Effector CD8-positive, alpha-beta T cell (primary cell): Measurements from ENCODE around the gene CIRBP.

Experiments
- DNase-seq: peaks from one replicate; lab custom pipeline; 2025; lab: John Stamatoyannopoulos, UW
- total RNA-seq, 4 experiments: gene quantifications; one replicate each; lab custom pipeline; 2026; lab: John Stamatoyannopoulos, UW

Gene CIRBP
- 274 to 353 (median 334) reads per million in 4 experiments for total RNA-seq

GRCh38 chr19:1269065-1269477, at the start of gene CIRBP:
Gene CIRBP, plus strand, starts transcription at chr19:1269332. Its CDS starts 1,602 bp downstream, at chr19:1270934.
- peak; percentile 98 for DNase-seq

- DNase-seq: no peak
Observed at GRCh38 chr19:1219786-1220476, 49.2 kb upstream of the CIRBP start.

GRCh38 chr19:1220477-1220930, 48.6 kb upstream of the CIRBP start:
- DNase-seq: no peak

DNA sequence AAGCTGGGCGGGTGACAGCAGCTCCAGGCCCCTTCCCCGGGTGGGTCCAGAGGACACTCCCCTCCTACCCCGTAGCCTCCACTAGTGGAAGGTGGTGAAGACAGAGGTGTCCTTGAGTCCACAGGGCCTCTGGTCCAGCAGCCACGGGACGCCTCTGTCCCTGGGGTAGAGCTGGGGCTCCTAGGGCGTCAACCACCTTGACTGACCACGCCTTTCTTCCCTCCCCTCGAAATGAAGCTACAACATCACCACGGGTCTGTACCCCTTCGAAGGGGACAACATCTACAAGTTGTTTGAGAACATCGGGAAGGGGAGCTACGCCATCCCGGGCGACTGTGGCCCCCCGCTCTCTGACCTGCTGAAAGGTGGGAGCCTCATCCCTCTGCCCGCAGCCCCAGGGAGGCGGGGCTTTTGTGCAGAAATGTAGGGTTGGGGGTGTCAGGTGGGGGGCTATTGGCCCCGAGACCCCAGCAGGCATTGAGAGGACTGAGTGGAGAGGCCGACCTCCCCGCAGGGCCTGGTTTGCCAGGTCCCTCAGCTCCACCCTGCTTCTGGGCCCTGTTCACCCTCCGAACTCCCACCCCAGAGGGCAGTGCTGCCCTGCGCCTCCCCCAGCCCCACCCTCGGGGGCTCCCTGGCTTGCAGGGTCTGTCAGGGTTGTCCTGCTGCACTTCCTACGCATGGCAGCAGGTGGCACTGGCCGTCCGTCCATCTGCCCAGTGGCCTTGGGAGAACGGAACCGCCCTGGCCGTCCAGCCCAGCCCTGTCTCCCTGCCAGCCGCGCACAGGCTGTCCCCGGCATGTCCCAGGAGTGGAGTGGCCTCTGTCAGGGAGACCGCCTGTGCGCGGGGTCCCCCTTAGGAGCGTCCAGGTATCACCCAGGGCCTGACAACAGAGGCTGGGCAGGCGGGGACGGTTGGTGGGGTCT, 47.9 kb upstream of the CIRBP start:
- no peak for DNase-seq

GRCh38 chr19:1221904-1222255, 47.3 kb upstream of the CIRBP start:
- DNase-seq: no peak

DNA sequence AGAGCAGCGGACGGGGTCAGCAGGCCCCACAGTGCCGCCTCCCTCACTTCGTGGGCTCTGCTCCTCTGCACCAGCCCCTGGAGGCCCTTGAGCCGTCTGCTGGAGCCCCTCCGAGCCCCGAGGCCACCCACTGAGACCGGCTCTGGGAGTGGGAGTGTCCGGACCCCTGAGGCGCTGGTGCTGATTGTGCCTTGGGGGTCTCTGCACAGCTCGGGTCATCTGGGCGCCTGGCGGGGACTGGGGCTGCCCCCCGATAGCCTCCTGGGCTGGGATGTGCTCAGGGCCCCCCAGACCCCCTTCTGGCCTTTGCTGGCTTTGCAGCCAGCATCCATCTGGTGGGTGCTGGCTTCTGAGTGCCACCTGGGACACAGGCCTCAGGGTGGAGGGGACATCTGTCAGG, 46.7 kb upstream of the CIRBP start:
- DNase-seq: no peak

DNA sequence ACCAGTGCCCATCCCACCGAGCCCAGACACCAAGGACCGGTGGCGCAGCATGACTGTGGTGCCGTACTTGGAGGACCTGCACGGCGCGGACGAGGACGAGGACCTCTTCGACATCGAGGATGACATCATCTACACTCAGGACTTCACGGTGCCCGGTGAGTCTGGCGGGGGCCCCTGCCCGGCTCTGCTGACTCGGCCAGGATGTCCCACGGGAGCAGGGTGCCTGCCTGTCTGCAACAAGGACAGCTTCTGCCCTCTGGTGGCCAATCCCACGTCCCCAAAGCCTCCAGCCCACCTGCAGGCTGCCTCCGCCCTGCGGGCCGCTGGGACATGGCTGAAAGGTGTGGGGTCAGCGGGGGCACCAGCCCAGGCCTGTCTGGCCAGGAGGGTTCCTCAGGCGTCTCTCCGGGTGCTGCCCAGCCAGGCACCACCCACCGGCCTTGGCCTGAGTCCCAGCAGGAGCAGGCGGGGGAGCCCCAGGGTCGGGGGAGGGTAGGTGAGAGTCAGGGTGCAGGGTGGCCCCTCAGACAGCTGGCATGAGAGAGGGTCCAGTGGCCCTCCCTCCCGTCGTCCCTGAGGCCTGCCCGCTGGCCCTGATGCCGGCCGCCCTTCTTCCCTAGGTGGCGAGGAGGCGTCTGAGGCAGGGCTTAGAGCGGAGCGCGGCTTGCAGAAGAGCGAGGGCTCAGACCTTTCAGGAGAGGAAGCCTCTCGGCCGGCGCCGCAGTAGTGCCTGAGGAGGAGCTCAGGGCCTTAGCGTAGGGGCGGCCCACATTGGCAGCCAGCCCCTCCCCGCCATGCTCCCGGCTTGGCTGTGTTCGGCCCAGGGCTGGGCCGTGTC, 45.9 kb upstream of the CIRBP start:
- DNase-seq: no peak

- DNase-seq: no peak
Observed at GRCh38 chr19:1224047-1224825, 44.9 kb upstream of the CIRBP start.

DNA sequence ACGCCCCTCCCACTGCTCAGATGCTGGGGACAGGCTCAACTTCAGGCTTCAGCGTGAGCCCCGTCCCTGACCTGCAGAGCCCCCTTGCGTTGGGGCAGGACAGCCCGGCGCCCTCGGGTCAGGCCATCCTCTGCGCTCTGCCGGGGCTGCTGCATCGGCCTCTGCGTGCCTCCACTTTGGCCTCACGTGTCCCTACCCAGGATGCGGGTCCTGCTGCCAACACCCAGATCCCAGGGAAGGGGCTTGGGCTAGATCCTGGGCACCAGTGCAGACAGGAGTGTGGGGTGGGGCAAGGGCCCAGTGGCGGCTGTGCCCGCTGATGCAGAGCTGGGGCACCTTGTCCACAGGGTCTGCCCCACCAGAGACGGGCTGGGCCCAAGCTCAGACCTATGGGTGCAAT, 44.3 kb upstream of the CIRBP start:
- no peak for DNase-seq

GRCh38 chr19:1225440-1226226, 43.5 kb upstream of the CIRBP start:
- no peak for DNase-seq

DNA sequence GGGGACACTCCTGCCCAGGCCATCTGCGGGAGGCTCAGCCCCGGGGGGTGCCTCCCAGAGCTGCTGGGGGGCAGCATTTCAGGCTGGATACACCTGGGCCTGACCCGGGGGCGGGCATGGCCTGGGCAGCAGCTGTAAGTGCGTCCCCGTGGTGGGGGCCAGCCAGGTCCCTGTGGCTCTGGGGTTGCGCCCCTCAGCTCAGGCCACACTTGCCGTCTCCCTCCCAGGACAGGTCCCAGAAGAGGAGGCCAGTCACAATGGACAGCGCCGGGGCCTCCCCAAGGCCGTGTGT, 43.0 kb upstream of the CIRBP start:
- no peak for DNase-seq

GRCh38 chr19:1226522-1227303, 42.4 kb upstream of the CIRBP start:
- DNase-seq: no peak

- no peak for DNase-seq
Observed at GRCh38 chr19:1227304-1228054, 41.7 kb upstream of the CIRBP start.

DNA sequence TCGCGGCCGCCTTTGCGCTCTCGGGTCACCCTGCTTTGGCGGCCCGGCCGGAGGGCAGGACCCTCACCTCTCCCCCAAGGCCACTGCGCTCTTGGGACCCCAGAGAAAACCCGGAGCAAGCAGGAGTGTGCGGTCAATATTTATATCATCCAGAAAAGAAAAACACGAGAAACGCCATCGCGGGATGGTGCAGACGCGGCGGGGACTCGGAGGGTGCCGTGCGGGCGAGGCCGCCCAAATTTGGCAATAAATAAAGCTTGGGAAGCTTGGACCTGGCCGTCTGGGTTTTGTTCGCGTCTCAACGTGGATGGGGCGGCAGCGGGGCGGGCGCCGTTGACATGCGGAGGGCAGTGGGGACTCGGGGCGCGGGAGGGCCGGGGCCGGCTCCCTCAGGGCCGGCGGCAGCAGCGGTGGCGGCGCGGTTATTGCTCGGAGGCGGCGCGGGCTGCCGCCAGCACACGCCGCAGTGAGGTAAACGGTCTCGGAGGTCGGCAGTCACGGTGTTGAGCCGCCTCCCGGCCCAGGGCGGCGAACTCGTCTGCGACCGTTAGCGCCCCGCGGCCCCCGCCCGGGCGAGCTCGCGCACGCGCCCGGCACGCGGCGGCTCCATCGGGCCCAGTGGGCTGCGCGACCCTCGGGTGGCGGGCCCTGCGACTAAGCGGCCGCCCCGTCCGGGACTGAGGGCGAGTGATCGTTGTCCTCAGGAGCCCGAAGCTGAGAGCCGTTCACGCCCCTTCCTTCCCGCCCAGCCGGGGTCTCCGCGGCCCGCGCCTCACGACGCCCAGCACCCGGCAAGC, 40.8 kb upstream of the CIRBP start:
- no peak for DNase-seq

GRCh38 chr19:1229056-1229923, 39.8 kb upstream of the CIRBP start:
- DNase-seq: no peak

DNA sequence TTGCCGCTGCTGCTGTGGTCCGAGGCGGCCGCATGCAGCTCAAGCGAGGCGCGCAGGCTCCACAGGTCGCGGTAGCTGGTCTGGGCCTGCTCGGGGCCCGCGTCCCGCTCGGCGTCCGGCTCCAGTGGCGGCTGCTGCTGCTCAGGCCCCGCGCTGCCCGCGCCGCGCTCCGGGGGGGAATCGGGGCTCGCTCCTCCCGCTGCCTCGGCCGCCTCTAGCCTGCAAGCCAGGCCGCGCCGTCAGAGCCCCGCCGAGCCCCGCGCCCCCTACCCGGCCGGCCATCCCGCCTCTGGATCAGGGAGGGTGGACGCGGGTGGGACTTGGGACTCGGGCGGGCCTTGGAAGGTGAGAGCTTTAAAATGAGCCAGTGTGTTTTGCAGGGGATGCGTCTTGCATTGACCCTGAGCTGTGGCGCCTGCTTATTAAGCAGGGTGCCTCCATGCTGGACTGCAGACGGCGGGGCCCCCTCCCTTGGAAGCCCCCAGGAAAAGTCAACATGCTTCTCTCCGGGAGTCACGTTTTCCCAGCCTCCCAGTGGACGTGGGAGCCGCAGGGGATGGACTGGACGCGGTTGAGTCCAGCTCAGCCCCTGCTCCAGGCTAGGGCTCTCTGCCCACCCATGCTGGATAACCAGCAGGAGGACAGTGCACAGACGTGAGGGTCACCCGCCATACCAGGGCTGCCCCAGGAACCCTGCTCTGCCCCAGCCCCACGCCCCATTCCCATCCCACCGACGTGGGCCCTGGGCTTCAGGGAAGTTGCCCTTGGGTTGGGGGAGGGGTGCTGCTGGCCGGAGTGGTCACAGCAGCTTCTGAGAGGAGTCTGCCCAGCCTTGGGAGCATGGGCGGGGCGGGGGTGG, 39.0 kb upstream of the CIRBP start:
- DNase-seq: no peak
